TTC549 (cell line): Measurements from ENCODE around the gene GIMAP5.

Experiments
- FAIRE-seq: peaks from 2 replicates; lab custom pipeline; 2012; peaks lifted over from hg19 to GRCh38; lab: Jason Lieb, UNC

GIMAP5 gene

DNA sequence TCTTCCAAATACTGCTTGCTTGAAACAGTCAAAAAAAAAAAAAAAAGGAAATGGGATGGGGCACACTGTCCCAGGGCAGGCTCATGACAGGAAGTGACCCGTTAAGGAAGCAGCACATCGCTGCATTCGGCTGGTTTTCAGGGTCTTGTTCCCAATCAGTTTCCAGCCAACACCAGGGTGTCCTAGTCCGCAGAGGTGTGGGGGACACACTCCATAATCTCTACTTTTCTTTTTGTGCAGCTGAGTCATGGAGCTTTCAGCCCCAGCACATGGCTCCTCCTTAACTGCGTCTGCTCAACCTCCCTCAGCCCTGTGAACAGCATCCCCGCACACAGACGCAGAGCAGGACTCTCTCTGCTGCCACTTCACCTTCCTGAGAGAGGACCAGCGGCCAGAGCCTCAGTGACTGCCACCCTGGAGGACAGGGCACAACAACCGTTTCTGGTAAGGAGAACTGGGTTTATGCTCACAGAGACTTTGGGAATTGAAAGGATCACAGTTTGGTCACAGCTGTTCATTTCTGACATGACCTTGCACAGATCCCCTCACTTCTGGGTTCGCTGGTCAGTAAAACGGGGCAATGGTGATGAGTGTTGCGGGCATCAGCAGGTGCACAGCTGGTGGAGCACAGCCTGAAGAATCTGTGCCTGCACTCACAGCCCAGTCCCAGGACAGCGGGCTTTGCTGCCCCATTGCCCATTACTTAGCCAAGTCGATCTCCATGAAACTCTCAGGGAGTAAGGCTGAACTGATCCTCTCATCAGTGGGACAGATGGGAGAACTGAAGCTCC is at the start of gene GIMAP5:
GIMAP5 (plus strand) TSS at position 154 of the 791 bp plus-strand sequence. CDS start 3,467 bp downstream, outside the sequence.
- FAIRE-seq = no peak

GRCh38 chr7:150688630-150689029 is 48.6 kb upstream of the GIMAP5 start:
- no peak for FAIRE-seq

DNA sequence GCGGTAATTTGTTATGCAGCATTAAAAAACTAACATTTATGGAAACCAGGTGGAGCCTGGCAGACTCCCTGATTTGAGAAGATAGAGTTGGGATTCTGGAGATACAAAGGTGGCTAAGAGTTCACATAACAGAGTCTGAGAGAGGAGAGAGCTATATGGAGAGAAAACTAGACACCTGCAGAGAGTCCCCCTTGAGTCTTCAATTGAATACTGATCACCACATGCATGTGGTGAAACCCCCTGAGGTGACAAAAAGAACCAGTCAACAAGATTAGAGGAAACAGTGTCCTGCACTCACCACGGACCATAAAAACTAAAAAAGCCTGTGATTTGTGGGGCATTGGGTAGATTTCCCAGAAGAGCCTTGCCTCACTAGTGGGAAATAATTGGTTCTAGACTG is 41.6 kb upstream of the GIMAP5 start:
- FAIRE-seq = no peak

- FAIRE-seq = no peak
Observed at GRCh38 chr7:150703209-150703608, 34.0 kb upstream of the GIMAP5 start.

GRCh38 chr7:150715293-150715692 is 21.9 kb upstream of the GIMAP5 start:
- no peak for FAIRE-seq

DNA sequence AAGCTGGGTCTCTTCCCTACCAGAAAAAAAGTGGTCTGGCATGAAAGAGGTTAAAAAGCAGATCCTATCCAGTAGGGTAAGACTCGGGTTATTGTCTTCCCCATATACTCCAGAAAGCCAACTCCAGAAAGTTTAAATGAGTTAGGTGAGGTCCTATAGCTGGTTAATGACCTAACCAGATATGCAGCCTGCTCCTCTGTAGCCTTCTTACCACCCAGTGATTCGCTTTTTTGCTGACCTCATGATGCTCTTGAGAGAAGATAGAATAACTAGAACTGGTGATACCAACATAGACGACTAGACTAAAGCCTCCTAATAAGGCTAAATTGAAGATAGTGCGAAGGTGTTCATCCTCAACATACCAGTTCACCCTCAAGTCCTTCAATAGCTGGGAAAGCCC is 21.5 kb upstream of the GIMAP5 start:
- FAIRE-seq = no peak

GRCh38 chr7:150716368-150716767 is 20.9 kb upstream of the GIMAP5 start, which contains the start of gene GIMAP1:
TSS of gene GIMAP1 (plus strand) at chr7:150716613. CDS start at chr7:150719048, 2,435 bp downstream.
- FAIRE-seq = no peak

DNA sequence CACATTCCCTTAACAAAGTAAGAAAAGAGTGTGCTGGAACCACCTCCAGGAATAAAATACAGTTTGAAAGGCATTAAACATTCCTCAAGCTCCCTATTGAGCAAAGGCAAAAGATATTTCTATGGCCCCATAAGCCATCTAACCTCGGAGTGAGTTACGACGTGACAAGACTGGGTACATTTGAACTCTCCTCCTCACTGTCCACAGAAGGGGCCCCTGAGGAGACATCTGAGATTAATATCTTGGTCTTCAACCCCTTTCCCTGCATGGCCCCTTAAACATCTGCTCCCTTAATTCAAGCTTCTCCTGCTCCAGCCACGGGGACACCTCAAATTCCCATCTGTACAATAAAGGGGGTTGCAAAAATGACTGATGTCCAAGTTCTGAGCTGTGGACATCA is 20.3 kb upstream of the GIMAP5 start:
- FAIRE-seq = no peak

DNA sequence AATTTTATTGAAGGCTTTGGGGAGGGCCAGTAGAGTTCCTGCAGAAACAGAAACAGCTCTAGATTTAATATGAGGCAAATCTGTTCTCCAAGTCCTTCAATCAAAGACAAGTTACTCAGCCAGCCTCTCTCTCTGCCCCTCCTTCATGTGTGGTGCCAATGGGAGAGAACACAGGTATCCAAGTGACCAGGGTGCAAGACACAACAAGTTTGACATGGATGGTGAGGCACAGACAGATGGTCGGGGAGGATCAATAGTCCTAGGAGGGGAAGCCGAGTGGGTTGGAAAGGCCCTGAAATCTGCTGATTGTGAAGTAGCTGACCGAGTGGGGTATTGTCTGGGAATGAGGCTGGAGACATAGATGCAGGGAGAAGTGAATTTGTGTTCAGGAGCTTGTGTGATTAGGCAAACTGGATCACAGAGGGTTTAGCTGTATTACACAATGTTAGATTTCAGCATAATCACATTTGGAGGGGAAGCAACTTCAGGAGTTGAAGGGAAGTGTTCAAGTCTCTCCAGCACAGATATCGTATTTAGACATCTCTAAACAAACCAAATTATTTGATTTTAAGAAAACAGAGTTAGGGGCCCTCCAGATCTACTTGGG is 19.3 kb upstream of the GIMAP5 start:
- no peak for FAIRE-seq

DNA sequence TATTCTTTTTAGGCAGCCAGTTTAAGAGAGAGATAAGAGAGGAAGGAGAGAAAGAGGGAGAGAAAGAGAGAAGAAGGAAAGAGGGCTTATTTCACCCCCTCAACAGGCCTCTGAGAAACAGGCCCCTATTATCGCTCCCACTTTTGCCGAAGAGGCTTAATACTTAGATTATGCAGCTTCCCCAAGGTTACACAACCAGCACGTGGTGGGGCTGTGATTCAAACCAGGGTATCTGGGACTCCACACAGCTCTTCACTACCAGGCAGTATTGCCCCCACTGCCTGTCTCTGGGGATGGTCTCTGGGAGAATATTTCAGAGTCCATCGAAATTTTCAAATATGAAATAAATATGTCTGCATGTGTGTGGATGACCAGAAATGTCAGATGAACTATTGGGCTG is 17.8 kb upstream of the GIMAP5 start:
- no peak for FAIRE-seq

DNA sequence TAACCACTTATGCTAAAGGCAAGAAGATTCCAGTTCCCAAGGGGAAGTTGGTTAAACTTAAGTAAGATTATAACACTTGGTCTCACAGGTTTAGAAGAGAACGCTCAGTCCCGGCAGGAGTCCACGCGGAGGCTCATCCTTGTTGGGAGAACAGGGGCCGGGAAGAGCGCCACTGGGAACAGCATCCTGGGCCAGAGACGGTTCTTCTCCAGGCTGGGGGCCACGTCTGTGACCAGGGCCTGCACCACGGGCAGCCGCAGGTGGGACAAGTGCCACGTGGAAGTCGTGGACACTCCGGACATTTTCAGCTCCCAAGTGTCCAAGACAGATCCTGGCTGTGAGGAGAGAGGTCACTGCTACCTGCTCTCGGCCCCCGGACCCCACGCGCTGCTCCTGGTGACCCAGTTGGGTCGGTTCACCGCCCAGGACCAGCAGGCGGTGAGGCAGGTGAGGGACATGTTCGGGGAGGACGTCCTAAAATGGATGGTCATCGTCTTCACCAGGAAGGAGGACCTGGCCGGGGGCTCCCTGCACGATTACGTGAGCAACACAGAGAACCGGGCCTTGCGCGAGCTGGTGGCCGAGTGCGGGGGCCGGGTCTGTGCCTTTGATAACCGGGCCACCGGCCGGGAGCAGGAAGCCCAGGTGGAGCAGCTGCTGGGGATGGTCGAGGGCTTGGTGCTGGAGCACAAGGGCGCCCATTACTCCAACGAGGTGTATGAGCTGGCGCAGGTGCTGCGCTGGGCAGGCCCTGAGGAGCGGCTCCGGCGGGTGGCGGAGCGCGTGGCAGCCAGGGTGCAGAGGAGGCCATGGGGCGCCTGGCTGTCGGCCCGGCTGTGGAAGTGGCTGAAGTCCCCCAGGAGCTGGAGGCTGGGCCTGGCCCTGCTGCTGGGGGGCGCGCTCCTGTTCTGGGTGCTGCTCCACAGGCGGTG is 17.0 kb upstream of the GIMAP5 start:
- FAIRE-seq = no peak

DNA sequence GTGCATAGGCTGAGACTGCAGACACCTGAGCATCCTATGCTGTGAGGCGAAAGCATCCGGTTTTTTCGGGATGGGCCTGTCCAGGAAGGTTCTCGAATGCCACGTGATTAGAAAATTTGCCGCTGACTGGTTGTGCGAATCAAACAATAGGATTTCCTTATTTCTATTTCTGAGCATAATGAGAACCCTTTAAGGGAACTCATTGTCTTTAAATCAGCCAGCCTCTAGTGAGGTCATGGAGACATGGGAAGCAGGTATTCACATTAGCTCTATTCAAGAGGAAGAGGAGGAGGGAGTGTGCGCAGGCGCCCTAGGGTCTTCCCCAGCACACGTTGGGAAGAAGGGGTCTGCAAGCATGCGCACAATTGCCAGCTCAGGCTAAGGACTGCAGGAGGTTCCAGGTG is 15.2 kb upstream of the GIMAP5 start:
- no peak for FAIRE-seq

DNA sequence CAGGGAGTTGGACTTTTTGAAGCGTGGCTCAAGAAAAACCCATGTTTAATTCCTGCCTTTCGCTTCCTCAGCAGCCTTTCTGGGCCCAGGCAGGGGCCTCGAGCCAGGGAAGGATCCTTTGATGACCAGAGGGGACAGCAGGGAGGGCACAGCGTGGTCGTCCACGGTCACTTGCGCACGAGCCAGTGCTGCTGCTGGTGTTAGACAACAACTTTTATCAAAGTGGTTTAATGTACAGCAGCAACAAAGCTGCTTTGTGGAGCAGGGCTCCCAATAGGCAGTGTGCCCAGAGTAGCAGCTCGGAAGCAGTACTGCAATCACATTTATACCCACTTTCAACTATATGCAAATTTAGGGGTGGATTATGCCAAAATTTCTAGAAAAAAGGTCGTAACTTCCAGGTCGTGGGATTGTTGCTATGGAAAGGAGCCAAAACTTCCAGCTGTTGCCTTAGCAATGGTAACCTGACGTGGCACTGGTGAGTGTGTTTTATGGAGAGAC is 14.7 kb upstream of the GIMAP5 start:
- FAIRE-seq = no peak

- FAIRE-seq = no peak
Observed at GRCh38 chr7:150723467-150723866, 13.8 kb upstream of the GIMAP5 start.

GRCh38 chr7:150727381-150727780 is 9.8 kb upstream of the GIMAP5 start:
- no peak for FAIRE-seq

DNA sequence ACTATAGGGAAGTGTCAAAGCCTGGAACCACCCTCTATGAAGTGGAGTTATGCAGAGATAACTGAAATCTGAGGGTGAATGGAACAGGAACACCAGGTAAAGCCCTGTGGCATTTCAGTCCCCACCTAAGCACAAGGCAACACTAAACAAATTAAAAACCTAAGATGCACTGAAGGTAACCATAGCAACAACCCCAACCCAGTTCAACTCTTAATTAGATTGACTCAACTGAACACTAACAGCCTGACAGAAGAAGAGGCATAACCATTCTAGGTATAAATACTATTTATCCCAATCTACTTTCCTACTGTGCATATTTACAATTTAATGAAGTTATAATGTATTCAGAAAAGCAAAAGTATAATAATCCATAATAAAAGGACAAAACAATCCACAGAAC is 9.2 kb upstream of the GIMAP5 start:
- FAIRE-seq = no peak

DNA sequence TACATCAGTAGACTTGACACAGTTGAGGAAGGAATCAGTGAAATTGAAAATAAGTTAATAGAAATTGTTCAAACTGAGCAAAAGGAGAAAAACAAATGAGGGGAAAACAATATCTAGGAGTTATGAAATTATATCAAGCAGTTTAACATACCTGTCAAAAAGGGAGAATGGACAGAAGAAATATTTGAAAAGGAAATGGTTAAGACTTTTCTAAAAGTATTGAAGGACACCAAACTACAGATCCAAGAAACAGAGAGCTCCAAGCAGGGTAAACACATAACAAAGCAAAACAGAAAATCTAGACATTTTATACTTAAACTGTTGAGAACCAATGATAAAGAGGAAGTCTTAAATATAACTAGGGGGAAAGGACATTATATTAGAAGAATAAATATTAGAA is 8.6 kb upstream of the GIMAP5 start:
- no peak for FAIRE-seq

GRCh38 chr7:150731916-150732315 is 5.3 kb upstream of the GIMAP5 start:
- no peak for FAIRE-seq

GRCh38 chr7:150732786-150733481 is 4.3 kb upstream of the GIMAP5 start:
- FAIRE-seq = no peak

GRCh38 chr7:150733482-150734095 is 3.6 kb upstream of the GIMAP5 start:
- no peak for FAIRE-seq

- no peak for FAIRE-seq
Observed at GRCh38 chr7:150734254-150734653, 3.0 kb upstream of the GIMAP5 start.
